GM20000 (cell line): ENCODE data around the gene HINFP.

Experiments used
- DNase-seq: peaks from one replicate; pipeline ENCODE4 v3.0.0; 2012; ENCODE audit warnings: low spot score
- CTCF ChIP-seq: IDR thresholded peaks from 2 replicates; pipeline ENCODE4 v1.5.1; 2012; ENCODE audit warnings: mild to moderate bottlenecking, control low read depth; ENCODE audit errors: extremely low read depth, missing control alignments

HINFP gene

GRCh38 chr11:119153049-119153818 lies 31.9 kb downstream of the HINFP start:
- no peak for TF ChIP-seq CTCF
- DNase-seq: no peak

GRCh38 chr11:119154178-119154577 lies 32.8 kb downstream of the HINFP start:
- no peak for TF ChIP-seq CTCF
- DNase-seq: no peak

GRCh38 chr11:119155733-119156492 lies 34.5 kb downstream of the HINFP start:
- TF ChIP-seq CTCF: no peak
- DNase-seq: no peak

GRCh38 chr11:119156496-119156895 lies 35.1 kb downstream of the HINFP start:
- no peak for TF ChIP-seq CTCF
- no peak for DNase-seq

GRCh38 chr11:119157063-119157462 lies 35.7 kb downstream of the HINFP start:
- DNase-seq: no peak
- no peak for TF ChIP-seq CTCF

GRCh38 chr11:119158467-119158866 lies 37.1 kb downstream of the HINFP start:
- TF ChIP-seq CTCF: no peak
- no peak for DNase-seq

GRCh38 chr11:119160151-119160550 lies 38.8 kb downstream of the HINFP start:
- DNase-seq: no peak
- no peak for TF ChIP-seq CTCF
